Measurements from ENCODE around the gene ADCY5. TPM values are rescaled to one million over a fixed set of nuclear protein-coding genes. Genes with fewer than 3 reads are reported as not detected.
A peak's percentile ranks its signal among the peaks of the same experiment; 100 is the strongest.

ADCY5 gene
- total and polyA plus RNA-seq, 2 donors from 2014 or later, result 7.1 to 33.6 TPM

GRCh38 chr3:123422457-123422856 lies 26.4 kb downstream of the ADCY5 start:
- peaks cover 0 to 43% (median 40%) of the 10 kb centered on the region in 3 donors for H3K4me1 ChIP-seq (ENCODE audit: control insufficient read depth in 2 of 3, insufficient read depth in 2 of 3, low read depth in 1 of 3, low read length in 3 of 3)
- no peaks in the 10 kb centered on the region for H3K27me3 ChIP-seq (ENCODE audit: control insufficient read depth, insufficient read depth, low read length)
- no peaks in the 10 kb centered on the region for H3K36me3 ChIP-seq (ENCODE audit: control insufficient read depth in 2 of 3, insufficient read depth in 3 of 3, low read length in 3 of 3)
- no peak overlapping the region for H3K9ac ChIP-seq (ENCODE audit: low read length in 3 of 3)
- DNase-seq (no peak), FAIRE-seq (no peak)
- no peaks in the 10 kb centered on the region for H3K9me3 ChIP-seq (ENCODE audit: control insufficient read depth in 2 of 3, insufficient read depth in 1 of 3, low read length in 3 of 3)
- peak overlapping the region in 1 of 2 donors; percentile 48 for H3K27ac ChIP-seq (ENCODE audit: low read depth in 2 of 2, low read length in 2 of 2)
- intact Hi-C loops (cut with DNase I), result no loop called here
- no peak for TF ChIP-seq CTCF (IDR thresholded peaks at IDR 0.05; ENCODE audit: borderline replicate concordance, extremely low read depth, insufficient read depth)
- H3K4me3 ChIP-seq (ENCODE audit: low read length in 3 of 3), result no peak overlapping the region

GRCh38 chr3:123421353-123422174 lies 27.3 kb downstream of the ADCY5 start:
- H3K4me3 ChIP-seq (ENCODE audit: low read length in 3 of 3), result no peak overlapping the region
- FAIRE-seq, result no peak
- no peaks in the 10 kb centered on the region for H3K36me3 ChIP-seq (ENCODE audit: control insufficient read depth in 2 of 3, insufficient read depth in 3 of 3, low read length in 3 of 3)
- no peak overlapping the region for H3K9ac ChIP-seq (ENCODE audit: low read length in 3 of 3)
- TF ChIP-seq CTCF (IDR thresholded peaks at IDR 0.05; ENCODE audit: borderline replicate concordance, extremely low read depth, insufficient read depth), result no peak
- H3K4me1 ChIP-seq (ENCODE audit: control insufficient read depth in 2 of 3, insufficient read depth in 2 of 3, low read depth in 1 of 3, low read length in 3 of 3), result peaks cover 0 to 43% (median 40%) of the 10 kb centered on the region in 3 donors
- no peaks in the 10 kb centered on the region for H3K9me3 ChIP-seq (ENCODE audit: control insufficient read depth in 2 of 3, insufficient read depth in 1 of 3, low read length in 3 of 3)
- H3K27ac ChIP-seq (ENCODE audit: low read depth in 2 of 2, low read length in 2 of 2), result peak overlapping the region; percentile 2 to 9
- no peaks in the 10 kb centered on the region for H3K27me3 ChIP-seq (ENCODE audit: control insufficient read depth, insufficient read depth, low read length)
- DNase-seq, result peak in 1 of 5 donors; percentile 86
- intact Hi-C loops (cut with DNase I), result no loop called here

- TF ChIP-seq CTCF (IDR thresholded peaks at IDR 0.05; ENCODE audit: borderline replicate concordance, extremely low read depth, insufficient read depth), result no peak
- DNase-seq (no peak), FAIRE-seq (no peak)
Observed at GRCh38 chr3:123420416-123420968, 28.4 kb downstream of the ADCY5 start.

More at GRCh38 chr3:123420416-123420968, 28.4 kb downstream of the ADCY5 start:
- H3K4me3 ChIP-seq (ENCODE audit: low read length in 3 of 3), result no peak overlapping the region
- no peaks in the 10 kb centered on the region for H3K9me3 ChIP-seq (ENCODE audit: control insufficient read depth in 2 of 3, insufficient read depth in 1 of 3, low read length in 3 of 3)
- H3K27me3 ChIP-seq (ENCODE audit: control insufficient read depth, insufficient read depth, low read length), result no peaks in the 10 kb centered on the region
- intact Hi-C loops (cut with DNase I), result no loop called here
- peak overlapping the region in 1 of 2 donors; percentile 29 for H3K27ac ChIP-seq (ENCODE audit: low read depth in 2 of 2, low read length in 2 of 2)
- peaks cover 0 to 47% (median 40%) of the 10 kb centered on the region in 3 donors for H3K4me1 ChIP-seq (ENCODE audit: control insufficient read depth in 2 of 3, insufficient read depth in 2 of 3, low read depth in 1 of 3, low read length in 3 of 3)
- no peaks in the 10 kb centered on the region for H3K36me3 ChIP-seq (ENCODE audit: control insufficient read depth in 2 of 3, insufficient read depth in 3 of 3, low read length in 3 of 3)
- H3K9ac ChIP-seq (ENCODE audit: low read length in 3 of 3), result no peak overlapping the region
